Measurements from ENCODE around the gene POLR1A.

Gene POLR1A

GRCh38 chr2:86105252-86105968 is at the start of gene POLR1A:
Gene POLR1A, minus strand, starts transcription at chr2:86105886. Its CDS starts 110 bp downstream, at chr2:86105776.
- peak; percentile 96 for DNase-seq

- no peak for DNase-seq
Observed at GRCh38 chr2:86150502-86150901, 44.8 kb upstream of the POLR1A start.

GRCh38 chr2:86147793-86148192 is 42.1 kb upstream of the POLR1A start:
- DNase-seq: no peak

- DNase-seq: no peak
Observed at GRCh38 chr2:86143926-86144685, 38.4 kb upstream of the POLR1A start.

- no peak for DNase-seq
Observed at GRCh38 chr2:86143307-86143706, 37.6 kb upstream of the POLR1A start.

- no peak for DNase-seq
Observed at GRCh38 chr2:86142436-86143257, 37.0 kb upstream of the POLR1A start.

- no peak for DNase-seq
Observed at GRCh38 chr2:86140969-86141392, 35.3 kb upstream of the POLR1A start.

- no peak for DNase-seq
Observed at GRCh38 chr2:86139981-86140380, 34.3 kb upstream of the POLR1A start.

GRCh38 chr2:86138736-86139625 is 33.3 kb upstream of the POLR1A start:
- DNase-seq: no peak

GRCh38 chr2:86136141-86136540 is 30.5 kb upstream of the POLR1A start:
- no peak for DNase-seq

- no peak for DNase-seq
Observed at GRCh38 chr2:86135653-86136052, 30.0 kb upstream of the POLR1A start.

GRCh38 chr2:86134709-86135108 is 29.0 kb upstream of the POLR1A start:
- DNase-seq: no peak

- no peak for DNase-seq
Observed at GRCh38 chr2:86124683-86125082, 19.0 kb upstream of the POLR1A start.

- no peak for DNase-seq
Observed at GRCh38 chr2:86123328-86123925, 17.7 kb upstream of the POLR1A start.

- no peak for DNase-seq
Observed at GRCh38 chr2:86118130-86118529, 12.4 kb upstream of the POLR1A start.

- DNase-seq: no peak
Observed at GRCh38 chr2:86107031-86107430, 1.3 kb upstream of the POLR1A start.

- DNase-seq: peak; percentile 97
Observed at GRCh38 chr2:86105969-86106945, 571 bp upstream of the POLR1A start, which contains the start of gene PTCD3. Gene PTCD3, plus strand, starts transcription at chr2:86106235. Its CDS starts 13 bp downstream, at chr2:86106248.

GRCh38 chr2:86102157-86102556 is 3.5 kb downstream of the POLR1A start:
- no peak for DNase-seq

GRCh38 chr2:86097913-86098312 is 7.8 kb downstream of the POLR1A start:
- no peak for DNase-seq

GRCh38 chr2:86097114-86097896 is 8.4 kb downstream of the POLR1A start:
- DNase-seq: no peak

All from NCI-H2171 treated with DMSO at 0.1 percent for 48 hours (cell line).